ENCODE data around the gene CUL4A. TPM values are rescaled to one million over a fixed set of nuclear protein-coding genes. Genes with fewer than 3 reads are reported as not detected.
A peak's percentile ranks its signal among the peaks of the same experiment; 100 is the strongest.

The CUL4A gene
- total and polyA plus RNA-seq, 9 of the 15 experiments (the other 6 are each of a cell fraction or from before 2014, with no cell fraction given), result 21.1 to 92.0 (median 63.2) TPM

DNA sequence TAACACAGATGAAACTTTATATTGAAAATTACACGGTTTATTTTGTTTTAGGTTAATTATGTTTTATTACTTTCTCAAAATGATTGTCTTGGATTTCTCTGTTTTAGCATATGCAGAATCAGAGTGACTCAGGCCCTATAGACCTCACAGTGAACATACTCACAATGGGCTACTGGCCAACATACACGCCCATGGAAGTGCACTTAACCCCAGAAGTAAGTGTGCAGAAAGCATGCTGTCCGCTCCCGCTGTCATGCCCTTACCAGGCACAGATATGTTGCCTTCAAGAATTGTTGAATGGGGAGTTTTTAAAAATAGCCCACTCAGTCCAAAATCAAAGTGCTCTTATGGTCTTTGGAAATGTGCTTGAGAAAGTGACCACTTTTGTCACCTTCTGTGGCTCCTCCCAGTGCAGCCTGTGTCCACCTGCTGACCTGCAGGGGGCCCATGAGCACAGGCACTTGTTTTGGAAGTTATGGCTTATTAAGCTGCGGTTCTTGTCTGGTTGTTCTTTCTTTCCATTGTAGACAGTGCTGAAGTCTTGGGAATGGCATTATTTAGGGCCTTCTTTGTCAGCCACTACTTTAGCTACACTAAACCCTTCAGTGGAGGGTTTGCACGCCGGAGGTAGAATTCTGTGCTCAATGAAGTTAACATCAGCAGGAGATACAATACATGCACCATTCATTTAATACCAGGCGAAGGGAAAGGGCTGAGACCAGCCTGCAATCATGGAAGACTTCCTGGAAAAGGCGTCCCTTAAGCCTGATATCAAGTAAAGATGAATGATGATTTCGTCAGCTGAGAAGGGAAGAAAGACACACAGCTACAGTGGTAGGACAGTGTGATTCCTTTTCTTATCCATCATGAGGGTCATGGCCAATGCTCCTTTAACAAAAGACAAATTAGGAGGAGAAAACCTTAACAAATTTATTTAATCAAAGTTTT, 36.7 kb downstream of the CUL4A start (continued):
- TF ChIP-seq, protein P1, sequence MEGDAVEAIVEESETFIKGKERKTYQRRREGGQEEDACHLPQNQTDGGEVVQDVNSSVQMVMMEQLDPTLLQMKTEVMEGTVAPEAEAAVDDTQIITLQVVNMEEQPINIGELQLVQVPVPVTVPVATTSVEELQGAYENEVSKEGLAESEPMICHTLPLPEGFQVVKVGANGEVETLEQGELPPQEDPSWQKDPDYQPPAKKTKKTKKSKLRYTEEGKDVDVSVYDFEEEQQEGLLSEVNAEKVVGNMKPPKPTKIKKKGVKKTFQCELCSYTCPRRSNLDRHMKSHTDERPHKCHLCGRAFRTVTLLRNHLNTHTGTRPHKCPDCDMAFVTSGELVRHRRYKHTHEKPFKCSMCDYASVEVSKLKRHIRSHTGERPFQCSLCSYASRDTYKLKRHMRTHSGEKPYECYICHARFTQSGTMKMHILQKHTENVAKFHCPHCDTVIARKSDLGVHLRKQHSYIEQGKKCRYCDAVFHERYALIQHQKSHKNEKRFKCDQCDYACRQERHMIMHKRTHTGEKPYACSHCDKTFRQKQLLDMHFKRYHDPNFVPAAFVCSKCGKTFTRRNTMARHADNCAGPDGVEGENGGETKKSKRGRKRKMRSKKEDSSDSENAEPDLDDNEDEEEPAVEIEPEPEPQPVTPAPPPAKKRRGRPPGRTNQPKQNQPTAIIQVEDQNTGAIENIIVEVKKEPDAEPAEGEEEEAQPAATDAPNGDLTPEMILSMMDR (IDR thresholded peaks at IDR 0.05 in 2 of 3, conservative IDR thresholded peaks at IDR 0.05 in 1 of 3; ENCODE audit: insufficient read depth in 2 of 3, low read depth in 1 of 3, low read length in 3 of 3), result peak; percentile 40 to 56 (median 46); a peak in 5 of 6 replicates
- 0 out of 2 replicates have a peak, but pooled peaks have one; percentile 4 for TF ChIP-seq MAFK (IDR thresholded peaks at IDR 0.05; ENCODE audit: low read length)
- no peak for TF ChIP-seq SUPT5H (IDR thresholded peaks at IDR 0.05)
- TF ChIP-seq CHAMP1 (IDR thresholded peaks at IDR 0.05), result no peak
- TF ChIP-seq ZFP36 (IDR thresholded peaks at IDR 0.05; ENCODE audit: low read depth, low read length, partially characterized antibody), result peak; percentile 96
- TF ChIP-seq, protein P2, sequence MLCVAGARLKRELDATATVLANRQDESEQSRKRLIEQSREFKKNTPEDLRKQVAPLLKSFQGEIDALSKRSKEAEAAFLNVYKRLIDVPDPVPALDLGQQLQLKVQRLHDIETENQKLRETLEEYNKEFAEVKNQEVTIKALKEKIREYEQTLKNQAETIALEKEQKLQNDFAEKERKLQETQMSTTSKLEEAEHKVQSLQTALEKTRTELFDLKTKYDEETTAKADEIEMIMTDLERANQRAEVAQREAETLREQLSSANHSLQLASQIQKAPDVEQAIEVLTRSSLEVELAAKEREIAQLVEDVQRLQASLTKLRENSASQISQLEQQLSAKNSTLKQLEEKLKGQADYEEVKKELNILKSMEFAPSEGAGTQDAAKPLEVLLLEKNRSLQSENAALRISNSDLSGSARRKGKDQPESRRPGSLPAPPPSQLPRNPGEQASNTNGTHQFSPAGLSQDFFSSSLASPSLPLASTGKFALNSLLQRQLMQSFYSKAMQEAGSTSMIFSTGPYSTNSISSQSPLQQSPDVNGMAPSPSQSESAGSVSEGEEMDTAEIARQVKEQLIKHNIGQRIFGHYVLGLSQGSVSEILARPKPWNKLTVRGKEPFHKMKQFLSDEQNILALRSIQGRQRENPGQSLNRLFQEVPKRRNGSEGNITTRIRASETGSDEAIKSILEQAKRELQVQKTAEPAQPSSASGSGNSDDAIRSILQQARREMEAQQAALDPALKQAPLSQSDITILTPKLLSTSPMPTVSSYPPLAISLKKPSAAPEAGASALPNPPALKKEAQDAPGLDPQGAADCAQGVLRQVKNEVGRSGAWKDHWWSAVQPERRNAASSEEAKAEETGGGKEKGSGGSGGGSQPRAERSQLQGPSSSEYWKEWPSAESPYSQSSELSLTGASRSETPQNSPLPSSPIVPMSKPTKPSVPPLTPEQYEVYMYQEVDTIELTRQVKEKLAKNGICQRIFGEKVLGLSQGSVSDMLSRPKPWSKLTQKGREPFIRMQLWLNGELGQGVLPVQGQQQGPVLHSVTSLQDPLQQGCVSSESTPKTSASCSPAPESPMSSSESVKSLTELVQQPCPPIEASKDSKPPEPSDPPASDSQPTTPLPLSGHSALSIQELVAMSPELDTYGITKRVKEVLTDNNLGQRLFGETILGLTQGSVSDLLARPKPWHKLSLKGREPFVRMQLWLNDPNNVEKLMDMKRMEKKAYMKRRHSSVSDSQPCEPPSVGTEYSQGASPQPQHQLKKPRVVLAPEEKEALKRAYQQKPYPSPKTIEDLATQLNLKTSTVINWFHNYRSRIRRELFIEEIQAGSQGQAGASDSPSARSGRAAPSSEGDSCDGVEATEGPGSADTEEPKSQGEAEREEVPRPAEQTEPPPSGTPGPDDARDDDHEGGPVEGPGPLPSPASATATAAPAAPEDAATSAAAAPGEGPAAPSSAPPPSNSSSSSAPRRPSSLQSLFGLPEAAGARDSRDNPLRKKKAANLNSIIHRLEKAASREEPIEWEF (CRISPR knock-in tag; IDR thresholded peaks at IDR 0.05), result no peak
- no peak for TF ChIP-seq ZNF347 (CRISPR knock-in tag; IDR thresholded peaks at IDR 0.05; ENCODE audit: low read depth)
- TF ChIP-seq RAD21 (CRISPR knock-in tag; conservative IDR thresholded peaks at IDR 0.05 in 1 of 2, IDR thresholded peaks at IDR 0.05 in 1 of 2), result peak in 1 of 2 experiments; percentile 35; a peak in 2 of 4 replicates
- peak; percentile 71 for TF ChIP-seq RBM25 (IDR thresholded peaks at IDR 0.05; ENCODE audit: low read depth, low read length, severe bottlenecking)

Measured in K562 (cell line).